Ovary (tissue), 9 donors: ENCODE results near the gene NPAS2. TPM values are rescaled to one million over a fixed set of nuclear protein-coding genes. Genes with fewer than 3 reads are reported as not detected.
A peak's percentile ranks its signal among the peaks of the same experiment; 100 is the strongest.

Source experiments
- DNase-seq, 5 donors: peaks; one replicate each; pipeline ENCODE4 v3.0.0-alpha.2; 2019 to 2020
- H3K27ac ChIP-seq, 2 donors: fragments of 200-600 bp; one replicate each; pipeline versions ENCODE4 v1.5.1 to v1.8.0; 2019 to 2022
- H3K27me3 ChIP-seq: fragments of 200-600 bp; one replicate; pipeline ENCODE4 v1.8.0; 2022
- H3K36me3 ChIP-seq: fragments of 200-600 bp; sonication (generic); one replicate; pipeline ENCODE4 v1.5.1; 2019
- H3K4me1 ChIP-seq: one replicate; pipeline ENCODE4 v1.8.1; 2013; ENCODE audit warnings: mild to moderate bottlenecking, moderate library complexity; ENCODE audit not compliant: insufficient read depth
- H3K4me3 ChIP-seq: fragments of 200-600 bp; sonication (generic); one replicate; pipeline ENCODE4 v1.5.1; 2017
- H3K9me3 ChIP-seq, 2 donors: fragments of 200-600 bp in 1 of 2; sonication (generic) in 1 of 2; one replicate each; pipeline versions ENCODE4 v1.5.1 to v1.8.1; 2013 to 2019; ENCODE audit warnings: mild to moderate bottlenecking in 1 of 2, moderate library complexity in 1 of 2
- CTCF ChIP-seq, 3 donors: fragments of 450-650 bp in 2 of 3; fragments of 200-600 bp in 1 of 3; IDR thresholded peaks; one replicate each; pipeline versions ENCODE4 v1.5.1 to v1.8.0; 2016 to 2022; ENCODE audit warnings: antibody characterized with exemption in 3 of 3, mild to moderate bottlenecking in 1 of 3
- EP300 ChIP-seq: sonication (generic); formaldehyde crosslinking; IDR thresholded peaks from one replicate; pipeline ENCODE4 v1.6.1; 2017; ENCODE audit warnings: antibody characterized with exemption
- POLR2A ChIP-seq: fragments of 450-650 bp; IDR thresholded peaks from one replicate; pipeline ENCODE4 v1.6.1; 2017; ENCODE audit warnings: antibody characterized with exemption, mild to moderate bottlenecking, moderate library complexity
- WGBS, 3 donors: extraction: QIAGEN DNeasy Blood & Tissue Kit in 1 of 3; methylation state at CpG; one replicate each; pipeline versions ENCODE4 v1.1.5 to v1.1.7; 2013 to 2017; 5-methylcytosine and 5-hydroxymethylcytosine counted together
- intact Hi-C, 4 donors: fragments of 100-400 bp; cut with DNase I; formaldehyde crosslinking; loops; one replicate each; pipeline versions ENCODE4 v1.11.0 to v1.15.1; 2022 to 2023
- polyA plus RNA-seq, 2 donors: library from polyadenylated mRNA; stranded (reverse); fragments of 200-250 nt in 1 of 2; fragments of 350-450 nt in 1 of 2; fragmentation: Illumina TruSeq in 1 of 2; extraction: RNeasy Lipid Tissue Mini Kit (QIAGEN cat#74804) in 1 of 2; gene quantifications; one replicate each; pipeline ENCODE4 v1.2.3, GENCODE V29; 2013 to 2014
- total RNA-seq, 7 donors: library from RNA; depleted of rRNA in 2 of 7; stranded (reverse); fragments of >200 nt in 2 of 7; fragmentation: NEBNext Ultra II Directional in 3 of 7; extraction: Animal tissue kit (Norgen Biotek cat#: 25700) in 3 of 7; gene quantifications; one replicate each; pipeline versions ENCODE4 v1.1.0 to v1.2.4, GENCODE V29; 2016 to 2023
- donor health status: DM: no; HTN: no; CAD: no; lungs with moderate emphysema.
- donor health status: DM: no; HTN: no; CAD: no.
- donor health status: Bipolar disorder and iron deficiency.
- donor health status: DM: yes; HTN: yes; CAD: no.
- donor health status: DM: no; HTN: no; CAD: no.
- donor health status: DM: yes; HTN: yes; CAD: no.

Gene NPAS2
- total and polyA plus RNA-seq, 9 donors = 1.6 to 20.6 (median 7.3) TPM

GRCh38 chr2:100818003-100818605, 1.8 kb upstream of the NPAS2 start:
- peak overlapping the region; percentile 71 for H3K4me3 ChIP-seq
- no peaks in the 10 kb centered on the region for H3K9me3 ChIP-seq
- peaks cover 8% of the 10 kb centered on the region for H3K4me1 ChIP-seq
- H3K36me3 ChIP-seq = no peaks in the 10 kb centered on the region
- H3K27me3 ChIP-seq = no peaks in the 10 kb centered on the region
- WGBS, 3 donors = 12 to 18% (median 18%) methylated on average over 16 of the region's 16 CpGs
- no peak for TF ChIP-seq POLR2A
- no peak for TF ChIP-seq EP300
- TF ChIP-seq CTCF (IDR thresholded peaks at IDR 0.05) = no peak
- intact Hi-C loops = no loop called here
- DNase-seq = peak in 1 of 5 donors; percentile 44
- peak overlapping the region; percentile 1 to 23 for H3K27ac ChIP-seq

- no peaks in the 10 kb centered on the region for H3K36me3 ChIP-seq
- DNase-seq = peak; percentile 24 to 59 (median 54)
- peak overlapping the region; percentile 71 for H3K4me3 ChIP-seq
- H3K9me3 ChIP-seq = no peaks in the 10 kb centered on the region
- 0 to 1% (median 0%) methylated on average over 50 to 51 of the region's 51 CpGs for WGBS, 3 donors
- H3K4me1 ChIP-seq = peaks cover 8% of the 10 kb centered on the region
- H3K27me3 ChIP-seq = no peaks in the 10 kb centered on the region
- H3K27ac ChIP-seq = peak overlapping the region; percentile 1 to 23
- TF ChIP-seq EP300 = no peak
- peak in 1 of 3 donors; percentile 8 for TF ChIP-seq CTCF (IDR thresholded peaks at IDR 0.05)
- peak; percentile 14 for TF ChIP-seq POLR2A
- intact Hi-C loops = no loop called here
These were observed 1.2 kb upstream of the NPAS2 start for GRCh38 chr2:100818606-100819369.

- TF ChIP-seq CTCF (IDR thresholded peaks at IDR 0.05) = no peak
- no peak for TF ChIP-seq EP300
- TF ChIP-seq POLR2A = no peak
- Histone ChIP-seq H3K4me3 (peak overlapping the region; percentile 71), H3K4me1 (peaks cover 8% of the 10 kb centered on the region), H3K36me3 (no peaks in the 10 kb centered on the region), H3K27me3 (no peaks in the 10 kb centered on the region), H3K9me3 (no peaks in the 10 kb centered on the region), H3K27ac (no peak overlapping the region)
- peak in 1 of 5 donors; percentile 38 for DNase-seq
- intact Hi-C loops = loop anchor here in 1 of 4 donors (10.0 kb wide), 1 partner anchor 165 kb away; no protein-coding TSS in a partner anchor
- WGBS, 3 donors = 0% methylated on average over 6 to 43 of the region's 43 CpGs
These were observed 259 bp downstream of the NPAS2 start for GRCh38 chr2:100820273-100820522.

- H3K4me3 ChIP-seq = peak overlapping the region; percentile 71
- intact Hi-C loops = loop anchor here in 1 of 4 donors (10.0 kb wide), 1 partner anchor 164 kb away; no protein-coding TSS in a partner anchor
- WGBS, 3 donors = 4 to 6% (median 6%) methylated on average over 50 to 60 of the region's 60 CpGs
- peaks cover 8% of the 10 kb centered on the region for H3K4me1 ChIP-seq
- TF ChIP-seq POLR2A = no peak
- TF ChIP-seq CTCF (IDR thresholded peaks at IDR 0.05) = no peak
- TF ChIP-seq EP300 = no peak
- H3K9me3 ChIP-seq = no peaks in the 10 kb centered on the region
- no peaks in the 10 kb centered on the region for H3K36me3 ChIP-seq
- no peaks in the 10 kb centered on the region for H3K27me3 ChIP-seq
- DNase-seq = peak in 1 of 5 donors; percentile 33
- H3K27ac ChIP-seq = no peak overlapping the region
These were observed 750 bp downstream of the NPAS2 start for GRCh38 chr2:100820523-100821254.
